ENCODE data around the gene AGR3. TPM values are rescaled to one million over a fixed set of nuclear protein-coding genes. Genes with fewer than 3 reads are reported as not detected.

Gene AGR3
- total RNA-seq, 1 experiment from 2014 or later = not detected

DNA sequence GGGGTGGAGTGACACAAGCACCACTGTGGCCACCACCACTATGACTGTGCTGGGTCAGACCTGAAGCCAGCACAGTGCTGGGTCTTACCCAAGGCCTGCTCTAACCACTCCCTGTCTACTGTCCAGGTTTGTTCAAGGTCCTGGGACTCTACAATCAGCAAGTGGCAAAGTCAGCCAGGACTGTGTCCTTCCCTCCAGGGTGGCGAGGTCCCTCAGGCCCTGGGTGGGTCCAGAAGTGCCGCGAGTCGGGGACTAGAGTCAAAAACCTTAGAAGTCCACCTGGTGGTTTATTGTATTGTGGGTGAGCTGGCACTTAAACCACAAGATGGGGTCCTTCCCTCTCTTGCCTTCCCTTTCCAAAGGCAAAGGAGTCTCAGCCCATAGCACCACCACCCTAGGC, 30.8 kb upstream of the AGR3 start:
- no peak overlapping the region for H3K4me3 ChIP-seq (ENCODE audit: low read length)
- H3K4me2 ChIP-seq (ENCODE audit: low read depth, low read length, poor library complexity, severe bottlenecking) = no peak overlapping the region
- H4K20me1 ChIP-seq (ENCODE audit: insufficient read depth, low read depth, low read length) = no peaks in the 10 kb centered on the region
- peaks cover 5% of the 10 kb centered on the region for H3K4me1 ChIP-seq (ENCODE audit: low read length)
- no peak overlapping the region for H3K9ac ChIP-seq (ENCODE audit: low read length)
- no peak overlapping the region for H2AFZ ChIP-seq (ENCODE audit: low read length)
- no peaks in the 10 kb centered on the region for H3K36me3 ChIP-seq (ENCODE audit: insufficient read depth, low read length)
- no peaks in the 10 kb centered on the region for H3K9me3 ChIP-seq (ENCODE audit: low read length)
- no peaks in the 10 kb centered on the region for H3K79me2 ChIP-seq (ENCODE audit: low read length)
- no peaks in the 10 kb centered on the region for H3K27me3 ChIP-seq (ENCODE audit: low read length)
- no peak overlapping the region for H3K27ac ChIP-seq (ENCODE audit: low read length)
- no peak for DNase-seq
- no peaks in the 10 kb centered on the region for H3K9me2 ChIP-seq (replicated peaks; ENCODE audit: insufficient read depth, low read length)

DNA sequence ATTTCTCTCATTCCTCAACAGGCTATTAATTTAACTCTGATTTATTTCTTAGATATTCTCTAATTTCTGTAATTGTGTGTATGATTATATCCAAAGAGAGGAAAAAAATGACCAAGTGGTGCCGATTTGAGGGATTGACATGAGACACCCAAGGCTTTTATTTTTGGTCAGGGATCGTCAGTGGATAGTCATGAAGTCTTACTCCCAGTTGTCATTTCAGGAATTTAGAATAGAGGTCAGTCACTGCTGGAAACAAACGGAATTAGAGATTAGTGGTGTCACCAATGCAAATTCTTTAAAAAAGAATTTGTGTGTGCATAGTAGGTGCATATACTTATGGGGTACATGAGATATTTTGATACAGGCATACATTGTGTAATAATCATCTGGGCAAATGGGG, 26.8 kb upstream of the AGR3 start:
- Histone ChIP-seq H3K4me2 (ENCODE audit: low read depth, low read length, poor library complexity, severe bottlenecking) (no peak overlapping the region), H3K9me2 (replicated peaks; ENCODE audit: insufficient read depth, low read length) (no peaks in the 10 kb centered on the region), H3K4me3 (ENCODE audit: low read length) (no peak overlapping the region), H3K4me1 (ENCODE audit: low read length) (no peaks in the 10 kb centered on the region), H4K20me1 (ENCODE audit: insufficient read depth, low read depth, low read length) (no peaks in the 10 kb centered on the region), H3K79me2 (ENCODE audit: low read length) (no peaks in the 10 kb centered on the region), H3K27me3 (ENCODE audit: low read length) (no peaks in the 10 kb centered on the region), H3K36me3 (ENCODE audit: insufficient read depth, low read length) (no peaks in the 10 kb centered on the region), H3K9ac (ENCODE audit: low read length) (no peak overlapping the region), H3K27ac (ENCODE audit: low read length) (no peak overlapping the region), H2AFZ (ENCODE audit: low read length) (no peak overlapping the region), H3K9me3 (ENCODE audit: low read length) (no peaks in the 10 kb centered on the region)
- DNase-seq = no peak

DNA sequence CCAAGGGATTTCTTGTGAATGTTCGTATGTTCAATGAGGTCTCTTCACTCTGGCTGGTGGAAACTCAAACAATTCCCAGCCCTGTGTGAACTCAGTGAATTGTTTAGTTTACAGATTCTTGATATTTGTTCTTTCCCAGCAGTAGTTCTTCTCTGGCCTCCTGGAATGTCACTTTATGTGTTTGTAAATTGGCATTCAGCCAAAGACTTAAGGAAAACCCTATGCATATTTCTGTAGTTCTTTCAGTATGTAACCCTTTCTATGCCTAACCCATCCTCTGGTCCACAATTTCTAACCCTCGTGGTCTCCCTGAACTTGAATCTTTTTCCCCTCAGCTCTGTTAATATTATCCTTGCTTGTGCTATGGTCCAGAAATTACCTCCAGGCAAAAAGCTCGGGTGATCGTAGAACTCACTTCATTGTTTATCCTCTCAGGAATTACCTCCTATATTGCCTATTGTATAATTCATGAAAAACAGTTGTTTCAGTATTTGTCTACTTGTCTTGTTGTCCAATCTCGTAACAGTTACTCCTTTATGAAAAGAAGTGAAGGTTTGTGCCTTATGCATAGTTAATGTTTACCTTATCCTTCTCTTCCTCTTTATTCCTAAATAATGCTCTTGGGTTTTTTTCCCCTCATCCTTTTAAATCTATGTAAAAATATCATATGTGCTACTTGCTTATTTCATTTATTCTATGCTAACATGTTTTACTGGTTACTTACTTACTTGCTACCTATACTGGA, 23.7 kb upstream of the AGR3 start:
- Histone ChIP-seq H2AFZ (ENCODE audit: low read length) (no peak overlapping the region), H3K27ac (ENCODE audit: low read length) (no peak overlapping the region), H3K9me2 (replicated peaks; ENCODE audit: insufficient read depth, low read length) (no peaks in the 10 kb centered on the region), H3K36me3 (ENCODE audit: insufficient read depth, low read length) (no peaks in the 10 kb centered on the region), H3K27me3 (ENCODE audit: low read length) (no peaks in the 10 kb centered on the region), H3K9me3 (ENCODE audit: low read length) (no peaks in the 10 kb centered on the region), H3K79me2 (ENCODE audit: low read length) (no peaks in the 10 kb centered on the region), H3K4me2 (ENCODE audit: low read depth, low read length, poor library complexity, severe bottlenecking) (no peak overlapping the region), H3K4me1 (ENCODE audit: low read length) (no peaks in the 10 kb centered on the region), H3K4me3 (ENCODE audit: low read length) (no peak overlapping the region), H3K9ac (ENCODE audit: low read length) (no peak overlapping the region), H4K20me1 (ENCODE audit: insufficient read depth, low read depth, low read length) (no peaks in the 10 kb centered on the region)
- DNase-seq = no peak

DNA sequence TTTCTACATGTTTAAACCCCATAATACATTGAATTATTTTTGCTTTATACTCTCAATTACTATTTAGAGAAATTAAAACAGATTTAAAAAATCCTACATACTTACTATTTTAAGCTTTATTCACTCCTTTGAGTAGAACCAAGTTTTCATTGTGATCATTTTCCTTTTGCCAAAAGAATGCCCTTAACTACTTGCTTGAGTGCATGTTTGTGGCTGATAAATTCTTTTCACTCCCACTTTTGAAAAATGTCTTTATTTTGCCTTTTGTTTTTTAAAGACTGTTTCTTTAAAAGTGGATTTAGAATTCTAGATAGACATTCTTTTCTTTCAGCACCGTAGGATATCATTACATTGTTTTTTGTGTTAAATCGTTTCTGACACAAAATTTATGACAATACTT, 22.3 kb upstream of the AGR3 start:
- Histone ChIP-seq H3K4me2 (ENCODE audit: low read depth, low read length, poor library complexity, severe bottlenecking) (no peak overlapping the region), H3K9me2 (replicated peaks; ENCODE audit: insufficient read depth, low read length) (no peaks in the 10 kb centered on the region), H3K27ac (ENCODE audit: low read length) (no peak overlapping the region), H2AFZ (ENCODE audit: low read length) (no peak overlapping the region), H3K4me1 (ENCODE audit: low read length) (no peaks in the 10 kb centered on the region), H3K27me3 (ENCODE audit: low read length) (no peaks in the 10 kb centered on the region), H3K9me3 (ENCODE audit: low read length) (no peaks in the 10 kb centered on the region), H4K20me1 (ENCODE audit: insufficient read depth, low read depth, low read length) (no peaks in the 10 kb centered on the region), H3K9ac (ENCODE audit: low read length) (no peak overlapping the region), H3K4me3 (ENCODE audit: low read length) (no peak overlapping the region), H3K36me3 (ENCODE audit: insufficient read depth, low read length) (no peaks in the 10 kb centered on the region), H3K79me2 (ENCODE audit: low read length) (no peaks in the 10 kb centered on the region)
- no peak for DNase-seq

DNA sequence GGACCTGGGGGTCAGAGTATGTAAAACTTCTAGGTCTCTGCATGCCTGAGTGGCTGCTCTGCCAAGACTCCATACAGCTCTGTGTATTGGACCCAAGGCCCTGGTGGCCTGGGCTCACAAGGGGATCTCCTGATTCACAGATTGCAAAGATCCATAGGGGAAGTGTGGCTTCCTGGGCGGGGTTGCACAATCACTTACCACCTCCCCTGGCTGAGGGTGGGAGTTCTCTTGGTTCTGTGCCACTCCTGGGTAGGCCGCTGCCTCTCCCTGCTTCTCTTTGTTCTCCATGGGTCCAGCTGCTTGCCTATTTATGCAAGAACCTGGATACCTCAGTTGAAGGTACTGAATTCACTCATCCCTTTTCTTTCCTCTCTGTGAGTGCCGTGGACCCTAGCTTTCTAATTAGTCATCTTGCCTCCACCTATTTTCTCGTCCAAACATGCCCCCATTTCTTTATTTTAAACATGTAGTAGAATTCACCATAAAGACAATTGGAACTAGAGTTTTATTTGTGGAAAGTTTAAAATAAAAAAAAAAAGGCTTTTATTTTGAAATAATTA, 18.5 kb upstream of the AGR3 start:
- Histone ChIP-seq H3K9me3 (ENCODE audit: low read length) (no peaks in the 10 kb centered on the region), H3K27me3 (ENCODE audit: low read length) (no peaks in the 10 kb centered on the region), H3K79me2 (ENCODE audit: low read length) (no peaks in the 10 kb centered on the region), H3K4me1 (ENCODE audit: low read length) (no peaks in the 10 kb centered on the region), H3K36me3 (ENCODE audit: insufficient read depth, low read length) (no peaks in the 10 kb centered on the region), H3K4me2 (ENCODE audit: low read depth, low read length, poor library complexity, severe bottlenecking) (no peak overlapping the region), H3K4me3 (ENCODE audit: low read length) (no peak overlapping the region), H3K27ac (ENCODE audit: low read length) (no peak overlapping the region), H3K9me2 (replicated peaks; ENCODE audit: insufficient read depth, low read length) (no peaks in the 10 kb centered on the region), H2AFZ (ENCODE audit: low read length) (no peak overlapping the region), H4K20me1 (ENCODE audit: insufficient read depth, low read depth, low read length) (no peaks in the 10 kb centered on the region), H3K9ac (ENCODE audit: low read length) (no peak overlapping the region)
- DNase-seq = no peak

DNA sequence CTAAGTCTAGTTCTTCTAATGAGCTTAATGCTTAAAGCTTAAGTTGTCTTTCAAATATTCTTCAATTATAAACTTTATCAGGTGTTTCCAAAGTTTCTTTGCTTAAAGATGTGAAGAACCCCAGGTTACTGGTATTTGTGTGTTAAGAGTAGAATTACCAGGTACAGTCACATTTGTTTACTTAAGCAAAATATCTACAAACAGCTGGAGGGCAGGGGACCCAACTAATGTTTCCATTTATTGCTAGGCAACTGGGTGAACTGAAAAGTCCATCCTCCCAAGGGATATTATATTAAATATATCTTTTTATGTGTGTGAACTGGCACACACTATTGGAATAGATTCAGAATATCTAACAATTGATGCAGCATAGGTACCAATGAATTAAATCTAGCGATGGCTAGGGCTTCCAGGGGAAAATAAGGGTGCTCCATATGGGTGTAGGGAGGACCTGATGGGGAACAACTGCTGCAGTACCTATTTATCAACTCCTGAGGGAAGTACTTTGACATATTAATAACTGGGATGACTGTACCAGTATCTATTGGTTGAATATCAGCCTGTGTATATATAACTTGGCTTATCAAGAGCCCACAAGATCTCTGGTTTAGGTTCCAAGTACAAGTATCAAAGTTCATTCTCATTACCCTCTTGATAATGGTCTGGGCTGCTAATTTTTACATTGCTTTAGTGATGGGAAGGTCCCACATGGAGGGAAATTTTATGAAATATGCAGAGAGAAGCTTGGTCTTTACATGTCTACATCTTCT, 10.3 kb upstream of the AGR3 start:
- no peak for DNase-seq
- H3K4me1 ChIP-seq (ENCODE audit: low read length) = no peaks in the 10 kb centered on the region
- no peak overlapping the region for H3K4me3 ChIP-seq (ENCODE audit: low read length)
- H3K36me3 ChIP-seq (ENCODE audit: insufficient read depth, low read length) = no peaks in the 10 kb centered on the region
- H3K9me2 ChIP-seq (replicated peaks; ENCODE audit: insufficient read depth, low read length) = no peaks in the 10 kb centered on the region
- H4K20me1 ChIP-seq (ENCODE audit: insufficient read depth, low read depth, low read length) = no peaks in the 10 kb centered on the region
- H3K9me3 ChIP-seq (ENCODE audit: low read length) = no peaks in the 10 kb centered on the region
- H3K4me2 ChIP-seq (ENCODE audit: low read depth, low read length, poor library complexity, severe bottlenecking) = no peak overlapping the region
- H3K9ac ChIP-seq (ENCODE audit: low read length) = no peak overlapping the region
- H3K27ac ChIP-seq (ENCODE audit: low read length) = no peak overlapping the region
- H3K27me3 ChIP-seq (ENCODE audit: low read length) = no peaks in the 10 kb centered on the region
- no peaks in the 10 kb centered on the region for H3K79me2 ChIP-seq (ENCODE audit: low read length)
- no peak overlapping the region for H2AFZ ChIP-seq (ENCODE audit: low read length)

DNA sequence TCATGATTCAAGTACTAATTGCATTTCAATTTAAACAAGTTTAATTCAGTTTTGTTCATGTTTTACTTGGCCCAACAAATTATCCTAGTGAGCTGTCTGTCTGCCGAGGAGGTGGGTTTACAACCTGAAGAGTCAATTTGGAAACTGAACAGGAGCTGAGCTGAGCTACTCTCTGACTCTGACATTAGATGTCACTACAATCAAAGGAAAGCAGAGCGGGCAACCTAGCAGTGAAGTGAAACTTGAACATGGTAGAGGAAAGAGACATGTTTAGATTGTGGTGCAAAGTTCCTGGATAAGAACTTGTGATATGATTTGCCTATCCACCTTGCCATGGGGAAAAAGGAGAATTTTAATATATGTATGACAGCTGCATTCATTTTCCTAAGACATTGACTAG, 9.6 kb upstream of the AGR3 start:
- Histone ChIP-seq H3K9ac (ENCODE audit: low read length) (no peak overlapping the region), H3K9me2 (replicated peaks; ENCODE audit: insufficient read depth, low read length) (no peaks in the 10 kb centered on the region), H3K27ac (ENCODE audit: low read length) (no peak overlapping the region), H3K36me3 (ENCODE audit: insufficient read depth, low read length) (no peaks in the 10 kb centered on the region), H3K4me2 (ENCODE audit: low read depth, low read length, poor library complexity, severe bottlenecking) (no peak overlapping the region), H3K79me2 (ENCODE audit: low read length) (no peaks in the 10 kb centered on the region), H4K20me1 (ENCODE audit: insufficient read depth, low read depth, low read length) (no peaks in the 10 kb centered on the region), H3K27me3 (ENCODE audit: low read length) (no peaks in the 10 kb centered on the region), H3K9me3 (ENCODE audit: low read length) (no peaks in the 10 kb centered on the region), H3K4me3 (ENCODE audit: low read length) (no peak overlapping the region), H3K4me1 (ENCODE audit: low read length) (no peaks in the 10 kb centered on the region), H2AFZ (ENCODE audit: low read length) (no peak overlapping the region)
- peak; percentile 69 for DNase-seq

DNA sequence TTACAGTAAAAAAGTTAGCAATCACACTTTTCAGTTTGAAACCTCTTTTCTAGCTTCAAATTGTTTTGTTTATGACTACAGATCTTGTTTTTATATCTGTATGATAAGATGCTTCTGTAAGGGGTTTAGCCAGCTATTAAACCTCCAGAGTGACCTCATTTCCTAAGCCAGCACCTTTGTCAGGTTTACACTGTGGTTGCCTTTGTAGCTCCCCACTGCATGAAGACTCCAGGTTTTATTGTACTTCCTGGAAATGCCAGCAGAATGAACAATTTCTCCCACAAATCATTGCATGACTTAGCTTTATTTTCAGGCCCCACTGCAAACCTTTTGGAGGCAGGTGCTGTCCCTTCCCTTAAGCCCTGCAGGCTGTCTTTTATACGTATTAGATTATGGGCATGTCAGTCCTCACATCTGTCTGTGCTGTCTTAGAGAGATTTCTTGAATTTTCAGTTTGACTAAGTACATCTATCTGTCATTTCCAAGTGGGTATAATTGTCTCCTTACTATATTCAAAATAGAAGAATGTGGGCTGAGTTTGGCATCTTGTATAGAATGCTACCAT, 8.2 kb upstream of the AGR3 start:
- no peak for DNase-seq
- no peaks in the 10 kb centered on the region for H3K9me2 ChIP-seq (replicated peaks; ENCODE audit: insufficient read depth, low read length)
- H3K27ac ChIP-seq (ENCODE audit: low read length) = no peak overlapping the region
- no peaks in the 10 kb centered on the region for H3K79me2 ChIP-seq (ENCODE audit: low read length)
- H4K20me1 ChIP-seq (ENCODE audit: insufficient read depth, low read depth, low read length) = no peaks in the 10 kb centered on the region
- no peaks in the 10 kb centered on the region for H3K9me3 ChIP-seq (ENCODE audit: low read length)
- no peak overlapping the region for H3K9ac ChIP-seq (ENCODE audit: low read length)
- H3K4me3 ChIP-seq (ENCODE audit: low read length) = no peak overlapping the region
- no peak overlapping the region for H3K4me2 ChIP-seq (ENCODE audit: low read depth, low read length, poor library complexity, severe bottlenecking)
- no peaks in the 10 kb centered on the region for H3K4me1 ChIP-seq (ENCODE audit: low read length)
- no peak overlapping the region for H2AFZ ChIP-seq (ENCODE audit: low read length)
- H3K27me3 ChIP-seq (ENCODE audit: low read length) = no peaks in the 10 kb centered on the region
- H3K36me3 ChIP-seq (ENCODE audit: insufficient read depth, low read length) = no peaks in the 10 kb centered on the region

Data from Karpas-422 (cell line).